ENCODE data around the gene OTX1.

DNA sequence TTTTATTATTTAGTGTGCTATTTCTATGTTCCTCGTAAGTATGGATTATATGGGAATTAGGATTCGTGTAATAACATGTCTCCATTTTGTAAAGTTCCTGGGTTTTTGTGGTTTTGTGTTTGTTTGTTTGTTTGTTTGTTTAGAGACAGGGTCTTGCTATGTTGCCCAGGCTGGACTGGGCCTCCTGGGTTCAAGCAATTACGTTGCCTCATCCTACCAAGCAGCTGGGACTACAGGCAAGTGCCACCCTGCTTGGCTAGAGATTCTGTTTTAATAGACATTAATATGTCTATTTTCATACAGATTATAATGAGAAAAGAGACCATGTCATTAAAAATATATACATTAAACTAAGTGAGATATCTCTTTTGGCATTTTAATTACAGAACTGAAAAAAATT is 35.2 kb upstream of the OTX1 start:
- no peak for TF ChIP-seq EZH2 (IDR thresholded peaks at IDR 0.05; ENCODE audit: insufficient read depth, poor library complexity, severe bottlenecking)
- no peak for TF ChIP-seq EZH2phosphoT487 (IDR thresholded peaks at IDR 0.05; ENCODE audit: insufficient read depth, low read depth)

Data from GM23248 (cell line).